ENCODE data around the gene SORCS2. TPM values are rescaled to one million over a fixed set of nuclear protein-coding genes. Genes with fewer than 3 reads are reported as not detected.

SORCS2 gene
- total RNA-seq, 2 experiments from 2014 or later = 0.07 to 0.15 TPM

GRCh38 chr4:7392438-7393421 lies 200.4 kb downstream of the SORCS2 start:
- H3K27ac Mint-ChIP-seq = no peak overlapping the region
- no peak for DNase-seq
- no peaks in the 10 kb centered on the region for H3K36me3 Mint-ChIP-seq (ENCODE audit: low read depth)
- CTCF ChIA-PET = no interaction called here
- intact Hi-C loops (cut with micrococcal nuclease) = no loop called here
- no peaks in the 10 kb centered on the region for H3K4me1 Mint-ChIP-seq (ENCODE audit: low read depth)
- peaks cover 2% of the 10 kb centered on the region for H3K9me3 Mint-ChIP-seq
- H3K4me3 Mint-ChIP-seq = no peak overlapping the region
- H3K27me3 Mint-ChIP-seq (ENCODE audit: low read depth) = peaks cover 2% of the 10 kb centered on the region

GRCh38 chr4:7393601-7394575 lies 201.6 kb downstream of the SORCS2 start:
- Mint-ChIP-seq H3K36me3 (ENCODE audit: low read depth) (no peaks in the 10 kb centered on the region), H3K27ac (no peak overlapping the region), H3K4me1 (ENCODE audit: low read depth) (no peaks in the 10 kb centered on the region), H3K27me3 (ENCODE audit: low read depth) (peaks cover 8% of the 10 kb centered on the region), H3K4me3 (no peak overlapping the region), H3K9me3 (no peaks in the 10 kb centered on the region)
- intact Hi-C loops (cut with micrococcal nuclease) = no loop called here
- no peak for DNase-seq
- CTCF ChIA-PET = no interaction called here

GRCh38 chr4:7394681-7395451 lies 202.5 kb downstream of the SORCS2 start:
- H3K4me1 Mint-ChIP-seq (ENCODE audit: low read depth) = no peaks in the 10 kb centered on the region
- no peak for DNase-seq
- H3K27me3 Mint-ChIP-seq (ENCODE audit: low read depth) = peaks cover 8% of the 10 kb centered on the region
- H3K36me3 Mint-ChIP-seq (ENCODE audit: low read depth) = no peaks in the 10 kb centered on the region
- H3K9me3 Mint-ChIP-seq = no peaks in the 10 kb centered on the region
- H3K4me3 Mint-ChIP-seq = no peak overlapping the region
- H3K27ac Mint-ChIP-seq = no peak overlapping the region
- CTCF ChIA-PET = no interaction called here
- intact Hi-C loops (cut with micrococcal nuclease) = no loop called here

- CTCF ChIA-PET = no interaction called here
- intact Hi-C loops (cut with micrococcal nuclease) = no loop called here
- no peak overlapping the region for H3K4me3 Mint-ChIP-seq
- peaks cover 10% of the 10 kb centered on the region for H3K27me3 Mint-ChIP-seq (ENCODE audit: low read depth)
- no peak for DNase-seq
- H3K4me1 Mint-ChIP-seq (ENCODE audit: low read depth) = no peaks in the 10 kb centered on the region
- H3K27ac Mint-ChIP-seq = no peak overlapping the region
- no peaks in the 10 kb centered on the region for H3K9me3 Mint-ChIP-seq
- no peaks in the 10 kb centered on the region for H3K36me3 Mint-ChIP-seq (ENCODE audit: low read depth)
These were observed 203.3 kb downstream of the SORCS2 start for GRCh38 chr4:7395645-7396044.

- H3K27me3 Mint-ChIP-seq (ENCODE audit: low read depth) = peaks cover 12% of the 10 kb centered on the region
- no peak for DNase-seq
- no peaks in the 10 kb centered on the region for H3K9me3 Mint-ChIP-seq
- H3K27ac Mint-ChIP-seq = no peak overlapping the region
- CTCF ChIA-PET = interaction anchor here (0.6 kb wide), 1 partner anchor 67 kb away, joined by 3 read pairs; no protein-coding TSS in a partner anchor
- H3K4me3 Mint-ChIP-seq = no peak overlapping the region
- H3K36me3 Mint-ChIP-seq (ENCODE audit: low read depth) = no peaks in the 10 kb centered on the region
- intact Hi-C loops (cut with micrococcal nuclease) = no loop called here
- no peaks in the 10 kb centered on the region for H3K4me1 Mint-ChIP-seq (ENCODE audit: low read depth)
These were observed 204.0 kb downstream of the SORCS2 start for GRCh38 chr4:7396186-7396910.

- no peak for DNase-seq
- Mint-ChIP-seq H3K27ac (no peak overlapping the region), H3K27me3 (ENCODE audit: low read depth) (peaks cover 12% of the 10 kb centered on the region), H3K4me1 (ENCODE audit: low read depth) (no peaks in the 10 kb centered on the region), H3K36me3 (ENCODE audit: low read depth) (no peaks in the 10 kb centered on the region), H3K4me3 (no peak overlapping the region), H3K9me3 (no peaks in the 10 kb centered on the region)
- CTCF ChIA-PET = interaction anchor here (0.6 kb wide), 1 partner anchor 68 kb away, joined by 3 read pairs; no protein-coding TSS in a partner anchor
- intact Hi-C loops (cut with micrococcal nuclease) = no loop called here
These were observed 205.1 kb downstream of the SORCS2 start for GRCh38 chr4:7397206-7398103.

GRCh38 chr4:7398104-7398423 lies 205.7 kb downstream of the SORCS2 start:
- no peaks in the 10 kb centered on the region for H3K36me3 Mint-ChIP-seq (ENCODE audit: low read depth)
- CTCF ChIA-PET = no interaction called here
- DNase-seq = no peak

GRCh38 chr4:7398788-7399439 lies 206.6 kb downstream of the SORCS2 start:
- Mint-ChIP-seq H3K27ac (no peak overlapping the region), H3K4me3 (no peak overlapping the region), H3K4me1 (ENCODE audit: low read depth) (no peaks in the 10 kb centered on the region), H3K27me3 (ENCODE audit: low read depth) (peaks cover 12% of the 10 kb centered on the region), H3K9me3 (no peaks in the 10 kb centered on the region), H3K36me3 (ENCODE audit: low read depth) (no peaks in the 10 kb centered on the region)
- intact Hi-C loops (cut with micrococcal nuclease) = no loop called here
- DNase-seq = no peak
- CTCF ChIA-PET = interaction anchor here (0.7 kb wide), 1 partner anchor 14 kb away, joined by 3 read pairs; no protein-coding TSS in a partner anchor

More at GRCh38 chr4:7398104-7398423, 205.7 kb downstream of the SORCS2 start:
- no peak overlapping the region for H3K4me3 Mint-ChIP-seq
- H3K9me3 Mint-ChIP-seq = no peaks in the 10 kb centered on the region
- H3K27ac Mint-ChIP-seq = no peak overlapping the region
- H3K4me1 Mint-ChIP-seq (ENCODE audit: low read depth) = no peaks in the 10 kb centered on the region
- intact Hi-C loops (cut with micrococcal nuclease) = no loop called here
- peaks cover 12% of the 10 kb centered on the region for H3K27me3 Mint-ChIP-seq (ENCODE audit: low read depth)

- peaks cover 2% of the 10 kb centered on the region for H3K9me3 Mint-ChIP-seq
- H3K27ac Mint-ChIP-seq = no peak overlapping the region
- peaks cover 12% of the 10 kb centered on the region for H3K27me3 Mint-ChIP-seq (ENCODE audit: low read depth)
- intact Hi-C loops (cut with micrococcal nuclease) = no loop called here
- H3K4me1 Mint-ChIP-seq (ENCODE audit: low read depth) = no peaks in the 10 kb centered on the region
- H3K4me3 Mint-ChIP-seq = no peak overlapping the region
- DNase-seq = no peak
- H3K36me3 Mint-ChIP-seq (ENCODE audit: low read depth) = no peaks in the 10 kb centered on the region
- CTCF ChIA-PET = no interaction called here
These were observed 207.3 kb downstream of the SORCS2 start for GRCh38 chr4:7399440-7400234.

- no peak overlapping the region for H3K27ac Mint-ChIP-seq
- no peaks in the 10 kb centered on the region for H3K36me3 Mint-ChIP-seq (ENCODE audit: low read depth)
- DNase-seq = no peak
- CTCF ChIA-PET = no interaction called here
- intact Hi-C loops (cut with micrococcal nuclease) = no loop called here
- no peaks in the 10 kb centered on the region for H3K4me1 Mint-ChIP-seq (ENCODE audit: low read depth)
- H3K27me3 Mint-ChIP-seq (ENCODE audit: low read depth) = peaks cover 12% of the 10 kb centered on the region
- H3K9me3 Mint-ChIP-seq = peaks cover 8% of the 10 kb centered on the region
- H3K4me3 Mint-ChIP-seq = no peak overlapping the region
These were observed 208.4 kb downstream of the SORCS2 start for GRCh38 chr4:7400671-7401298.
